Measurements from ENCODE around the gene NDC1. TPM values are rescaled to one million over a fixed set of nuclear protein-coding genes. Genes with fewer than 3 reads are reported as not detected.

Gene NDC1
- total RNA-seq, 4 donors from 2014 or later, result 1.1 to 11.1 (median 8.0) TPM

- DNase-seq, result no peak
- H3K4me1 ChIP-seq, result no peaks in the 10 kb centered on the region
- in situ Hi-C loops (cut with MboI; ENCODE audit: low pct_ligation_motif_present in 1 of 4, low pct_unique_long_range_greater_than_20kb in 1 of 4, low sequenced_read_pairs in 3 of 4) (no loop called here), intact Hi-C loops (cut with DNase I; ENCODE audit: low total_unique reads) (no loop called here)
- H3K27ac ChIP-seq, result no peak overlapping the region
- H3K4me3 ChIP-seq, result no peak overlapping the region
- WGBS, 2 donors (ENCODE audit: low coverage in 1 of 2), result 94 to 95% methylated on average over 3 of the region's 3 CpGs
- peaks cover 0 to 9% (median 0%) of the 10 kb centered on the region in 4 donors for H3K36me3 ChIP-seq
- no peaks in the 10 kb centered on the region for H3K9me3 ChIP-seq
- H3K27me3 ChIP-seq, result no peaks in the 10 kb centered on the region
- no peak for TF ChIP-seq POLR2A (IDR thresholded peaks at IDR 0.05)
- no peak for TF ChIP-seq CTCF (IDR thresholded peaks at IDR 0.05)
- TF ChIP-seq EP300 (IDR thresholded peaks at IDR 0.05; ENCODE audit: low read depth), result no peak
- no peak for TF ChIP-seq POLR2AphosphoS5 (IDR thresholded peaks at IDR 0.05)
Observed at GRCh38 chr1:53787655-53788054, 50.4 kb downstream of the NDC1 start.

GRCh38 chr1:53783056-53783455 lies 55.0 kb downstream of the NDC1 start:
- Histone ChIP-seq H3K27me3 (no peaks in the 10 kb centered on the region), H3K4me1 (peaks cover 0 to under 1% (median 0%) of the 10 kb centered on the region in 4 donors), H3K36me3 (peaks cover 0 to 9% (median 0%) of the 10 kb centered on the region in 4 donors), H3K9me3 (no peaks in the 10 kb centered on the region), H3K4me3 (no peak overlapping the region), H3K27ac (no peak overlapping the region)
- no peak for TF ChIP-seq EP300 (IDR thresholded peaks at IDR 0.05; ENCODE audit: low read depth)
- no peak for TF ChIP-seq POLR2A (IDR thresholded peaks at IDR 0.05)
- no peak for TF ChIP-seq POLR2AphosphoS5 (IDR thresholded peaks at IDR 0.05)
- no peak for TF ChIP-seq CTCF (IDR thresholded peaks at IDR 0.05)
- in situ Hi-C loops (cut with MboI; ENCODE audit: low pct_ligation_motif_present in 1 of 4, low pct_unique_long_range_greater_than_20kb in 1 of 4, low sequenced_read_pairs in 3 of 4), result no loop called here
- 82 to 86% methylated on average over 1 of the region's 1 CpG for WGBS, 2 donors (ENCODE audit: low coverage in 1 of 2)
- no peak for DNase-seq
- intact Hi-C loops (cut with DNase I; ENCODE audit: low total_unique reads), result no loop called here

- Histone ChIP-seq H3K27me3 (no peaks in the 10 kb centered on the region), H3K4me3 (no peak overlapping the region), H3K27ac (no peak overlapping the region), H3K9me3 (no peaks in the 10 kb centered on the region), H3K36me3 (peaks cover 0 to 1% (median 0%) of the 10 kb centered on the region in 4 donors), H3K4me1 (peaks cover 0 to 6% (median 0%) of the 10 kb centered on the region in 4 donors)
- in situ Hi-C loops (cut with MboI; ENCODE audit: low pct_ligation_motif_present in 1 of 4, low pct_unique_long_range_greater_than_20kb in 1 of 4, low sequenced_read_pairs in 3 of 4) (no loop called here), intact Hi-C loops (cut with DNase I; ENCODE audit: low total_unique reads) (no loop called here)
- 69 to 87% methylated on average over 2 to 3 of the region's 3 CpGs for WGBS, 2 donors (ENCODE audit: low coverage in 1 of 2)
- TF ChIP-seq POLR2A (IDR thresholded peaks at IDR 0.05) (no peak), POLR2AphosphoS5 (IDR thresholded peaks at IDR 0.05) (no peak), EP300 (IDR thresholded peaks at IDR 0.05; ENCODE audit: low read depth) (no peak), CTCF (IDR thresholded peaks at IDR 0.05) (no peak)
- DNase-seq, result no peak
Observed at GRCh38 chr1:53781654-53782053, 56.4 kb downstream of the NDC1 start.

GRCh38 chr1:53777272-53777671 lies 60.8 kb downstream of the NDC1 start:
- TF ChIP-seq EP300 (IDR thresholded peaks at IDR 0.05; ENCODE audit: low read depth), result no peak
- no peak for TF ChIP-seq POLR2A (IDR thresholded peaks at IDR 0.05)
- no peak for TF ChIP-seq POLR2AphosphoS5 (IDR thresholded peaks at IDR 0.05)
- TF ChIP-seq CTCF (IDR thresholded peaks at IDR 0.05), result no peak
- WGBS, 2 donors (ENCODE audit: low coverage in 1 of 2), result 98 to 100% methylated on average over 1 of the region's 1 CpG
- no peak for DNase-seq
- Histone ChIP-seq H3K36me3 (no peaks in the 10 kb centered on the region), H3K27me3 (no peaks in the 10 kb centered on the region), H3K4me1 (peaks cover 0 to 6% (median 0%) of the 10 kb centered on the region in 4 donors), H3K9me3 (no peaks in the 10 kb centered on the region), H3K4me3 (no peak overlapping the region), H3K27ac (no peak overlapping the region)
- intact Hi-C loops (cut with DNase I; ENCODE audit: low total_unique reads) (no loop called here), in situ Hi-C loops (cut with MboI; ENCODE audit: low pct_ligation_motif_present in 1 of 4, low pct_unique_long_range_greater_than_20kb in 1 of 4, low sequenced_read_pairs in 3 of 4) (no loop called here)

All from transverse colon (tissue), 4 donors.